ENCODE measurements around the gene RPUSD3. TPM values are rescaled to one million over a fixed set of nuclear protein-coding genes. Genes with fewer than 3 reads are reported as not detected.

Gene RPUSD3
- total and polyA plus RNA-seq, 9 of the 15 experiments (the other 6 are each of a cell fraction or from before 2014, with no cell fraction given): 13.8 to 99.0 (median 59.3) TPM

DNA sequence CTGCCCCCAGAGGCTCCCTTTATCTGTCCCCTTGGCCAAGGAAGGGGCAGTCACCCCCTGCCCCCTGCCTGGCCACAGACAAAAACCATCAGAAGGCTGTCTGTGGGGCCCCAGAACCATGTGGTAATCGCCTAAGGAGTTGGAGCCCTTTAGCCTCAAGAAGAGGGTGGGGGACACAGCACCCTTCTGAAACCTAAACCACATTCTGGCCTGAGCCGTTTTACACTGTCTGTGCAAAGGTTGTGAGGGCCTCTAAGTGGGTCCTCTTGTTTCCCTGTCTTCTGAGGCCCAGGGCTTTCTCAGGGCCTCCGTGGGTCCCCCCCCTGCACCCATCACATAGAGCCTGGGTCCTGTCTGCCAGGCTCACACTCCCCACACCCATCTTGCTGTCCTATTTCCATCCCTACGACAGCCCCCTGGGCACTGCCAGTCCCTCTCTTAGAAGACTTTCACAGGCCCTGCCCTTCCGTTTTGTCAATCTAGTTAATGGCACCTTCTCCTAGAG is 17.9 kb upstream of the RPUSD3 start:
- peak overlapping the region; percentile 76; the same call in 1 of the 2 replicates for H3K4me2 ChIP-seq (ENCODE audit: insufficient read depth, low read length)

More for the DNA sequence above, 17.9 kb upstream of the RPUSD3 start:
- Histone ChIP-seq H3K9ac (ENCODE audit: insufficient read depth in 1 of 2, low read depth in 2 of 2, low read length in 2 of 2) (peak overlapping the region; percentile 10 to 90; a peak in 2 of 4 replicates), H3K4me3 (no peak overlapping the region), H3K9me3 (replicated peaks; ENCODE audit: control insufficient read depth, insufficient read depth, low read depth, low read length) (no peaks in the 10 kb centered on the region), H3K4me1 (replicated peaks in 1 of 2; ENCODE audit: control insufficient read depth in 2 of 2, insufficient read depth in 2 of 2, low read length in 2 of 2) (peaks cover 6 to 30% of the 10 kb centered on the region in 2 experiments; a peak in 4 of 5 replicates), H4K20me1 (replicated peaks; ENCODE audit: control insufficient read depth, insufficient read depth, low read length) (no peaks in the 10 kb centered on the region), H3K9me1 (ENCODE audit: control insufficient read depth, insufficient read depth, low read length) (no peaks in the 10 kb centered on the region), H2AFZ (ENCODE audit: low read depth, low read length) (peak overlapping the region; percentile 99), H3K79me2 (ENCODE audit: control insufficient read depth, insufficient read depth, low read length) (no peaks in the 10 kb centered on the region), H3K36me3 (ENCODE audit: control insufficient read depth, insufficient read depth, low read length) (no peaks in the 10 kb centered on the region), H3K27ac (ENCODE audit: extremely low read depth, low read depth, low read length) (peak overlapping the region; percentile 56; the same call in 1 of the 3 replicates), H3K27me3 (ENCODE audit: control insufficient read depth in 2 of 2, insufficient read depth in 2 of 2, low read length in 2 of 2) (no peaks in the 10 kb centered on the region)
- DNase-seq (ENCODE audit: extremely low read depth in 1 of 4, low spot score in 3 of 4) (no peak), ATAC-seq (no peak), FAIRE-seq (no peak)
- WGBS (ENCODE audit: insufficient coverage, low coverage, missing lambda C conversion rate): 58% methylated on average over 5 of the region's 5 CpGs
- in situ Hi-C loops (cut with MboI) (no loop called here), intact Hi-C loops (cut with micrococcal nuclease) (loop anchor here (2.0 to 5.0 kb wide), 3 partner anchors 56 to 115 kb away; partner anchors contain the start of genes CRELD1 and IL17RC)
- TF ChIP-seq XRCC3 (IDR thresholded peaks at IDR 0.05) (no peak), SMAD3 (CRISPR knock-in tag; conservative IDR thresholded peaks at IDR 0.05) (no peak), KLF6 (CRISPR knock-in tag; IDR thresholded peaks at IDR 0.05; ENCODE audit: borderline replicate concordance) (no peak), PPARD (CRISPR knock-in tag; IDR thresholded peaks at IDR 0.05) (no peak), ZNF311 (CRISPR knock-in tag; IDR thresholded peaks at IDR 0.05) (no peak), ZBTB8A (IDR thresholded peaks at IDR 0.05; ENCODE audit: partially characterized antibody) (no peak), IRF2 (CRISPR knock-in tag; IDR thresholded peaks at IDR 0.05) (no peak), POLR2H (tag; IDR thresholded peaks at IDR 0.05; ENCODE audit: low read depth) (no peak), NCOA4 (IDR thresholded peaks at IDR 0.05; ENCODE audit: partially characterized antibody) (no peak), OTX1 (CRISPR knock-in tag; IDR thresholded peaks at IDR 0.05) (no peak)
- TF ChIP-seq, protein P1, sequence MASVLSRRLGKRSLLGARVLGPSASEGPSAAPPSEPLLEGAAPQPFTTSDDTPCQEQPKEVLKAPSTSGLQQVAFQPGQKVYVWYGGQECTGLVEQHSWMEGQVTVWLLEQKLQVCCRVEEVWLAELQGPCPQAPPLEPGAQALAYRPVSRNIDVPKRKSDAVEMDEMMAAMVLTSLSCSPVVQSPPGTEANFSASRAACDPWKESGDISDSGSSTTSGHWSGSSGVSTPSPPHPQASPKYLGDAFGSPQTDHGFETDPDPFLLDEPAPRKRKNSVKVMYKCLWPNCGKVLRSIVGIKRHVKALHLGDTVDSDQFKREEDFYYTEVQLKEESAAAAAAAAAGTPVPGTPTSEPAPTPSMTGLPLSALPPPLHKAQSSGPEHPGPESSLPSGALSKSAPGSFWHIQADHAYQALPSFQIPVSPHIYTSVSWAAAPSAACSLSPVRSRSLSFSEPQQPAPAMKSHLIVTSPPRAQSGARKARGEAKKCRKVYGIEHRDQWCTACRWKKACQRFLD (CRISPR knock-in tag; IDR thresholded peaks at IDR 0.05): no peak
- TF ChIP-seq, protein P2, sequence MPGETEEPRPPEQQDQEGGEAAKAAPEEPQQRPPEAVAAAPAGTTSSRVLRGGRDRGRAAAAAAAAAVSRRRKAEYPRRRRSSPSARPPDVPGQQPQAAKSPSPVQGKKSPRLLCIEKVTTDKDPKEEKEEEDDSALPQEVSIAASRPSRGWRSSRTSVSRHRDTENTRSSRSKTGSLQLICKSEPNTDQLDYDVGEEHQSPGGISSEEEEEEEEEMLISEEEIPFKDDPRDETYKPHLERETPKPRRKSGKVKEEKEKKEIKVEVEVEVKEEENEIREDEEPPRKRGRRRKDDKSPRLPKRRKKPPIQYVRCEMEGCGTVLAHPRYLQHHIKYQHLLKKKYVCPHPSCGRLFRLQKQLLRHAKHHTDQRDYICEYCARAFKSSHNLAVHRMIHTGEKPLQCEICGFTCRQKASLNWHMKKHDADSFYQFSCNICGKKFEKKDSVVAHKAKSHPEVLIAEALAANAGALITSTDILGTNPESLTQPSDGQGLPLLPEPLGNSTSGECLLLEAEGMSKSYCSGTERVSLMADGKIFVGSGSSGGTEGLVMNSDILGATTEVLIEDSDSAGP (CRISPR knock-in tag; IDR thresholded peaks at IDR 0.05): no peak
- TF ChIP-seq, protein P3, sequence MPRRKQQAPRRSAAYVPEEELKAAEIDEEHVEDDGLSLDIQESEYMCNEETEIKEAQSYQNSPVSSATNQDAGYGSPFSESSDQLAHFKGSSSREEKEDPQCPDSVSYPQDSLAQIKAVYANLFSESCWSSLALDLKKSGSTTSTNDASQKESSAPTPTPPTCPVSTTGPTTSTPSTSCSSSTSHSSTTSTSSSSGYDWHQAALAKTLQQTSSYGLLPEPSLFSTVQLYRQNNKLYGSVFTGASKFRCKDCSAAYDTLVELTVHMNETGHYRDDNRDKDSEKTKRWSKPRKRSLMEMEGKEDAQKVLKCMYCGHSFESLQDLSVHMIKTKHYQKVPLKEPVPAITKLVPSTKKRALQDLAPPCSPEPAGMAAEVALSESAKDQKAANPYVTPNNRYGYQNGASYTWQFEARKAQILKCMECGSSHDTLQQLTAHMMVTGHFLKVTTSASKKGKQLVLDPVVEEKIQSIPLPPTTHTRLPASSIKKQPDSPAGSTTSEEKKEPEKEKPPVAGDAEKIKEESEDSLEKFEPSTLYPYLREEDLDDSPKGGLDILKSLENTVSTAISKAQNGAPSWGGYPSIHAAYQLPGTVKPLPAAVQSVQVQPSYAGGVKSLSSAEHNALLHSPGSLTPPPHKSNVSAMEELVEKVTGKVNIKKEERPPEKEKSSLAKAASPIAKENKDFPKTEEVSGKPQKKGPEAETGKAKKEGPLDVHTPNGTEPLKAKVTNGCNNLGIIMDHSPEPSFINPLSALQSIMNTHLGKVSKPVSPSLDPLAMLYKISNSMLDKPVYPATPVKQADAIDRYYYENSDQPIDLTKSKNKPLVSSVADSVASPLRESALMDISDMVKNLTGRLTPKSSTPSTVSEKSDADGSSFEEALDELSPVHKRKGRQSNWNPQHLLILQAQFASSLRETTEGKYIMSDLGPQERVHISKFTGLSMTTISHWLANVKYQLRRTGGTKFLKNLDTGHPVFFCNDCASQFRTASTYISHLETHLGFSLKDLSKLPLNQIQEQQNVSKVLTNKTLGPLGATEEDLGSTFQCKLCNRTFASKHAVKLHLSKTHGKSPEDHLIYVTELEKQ (CRISPR knock-in tag; IDR thresholded peaks at IDR 0.05): no peak
- BruUV-seq (replicated peaks): no TSS peak
- ChIA-PET CTCF (ENCODE audit: low intra/inter-chr PET ratio) (no interaction called here), POLR2A (no interaction called here)

Data from K562 (cell line).